Right forelimb (tissue), 1 donor: ENCODE measurements around the gene TBC1D25.

ENCODE experiments used
- DNase-seq: peaks from one replicate; pipeline ENCODE4 v3.0.0-alpha.2; 2018

Gene TBC1D25

GRCh38 chrX:48611703-48612102 lies 72.2 kb downstream of the TBC1D25 start:
- DNase-seq: no peak
